ENCODE measurements around the gene ASH1L. TPM values are rescaled to one million over a fixed set of nuclear protein-coding genes. Genes with fewer than 3 reads are reported as not detected.
A peak's percentile ranks its signal among the peaks of the same experiment; 100 is the strongest.
"Not testable (repeated sequence)": the region's sequence is repeated elsewhere in the genome, so short reads cannot be mapped to it uniquely, and the experiment has no call there.

ASH1L gene
- total and polyA plus RNA-seq, 2 experiments from 2014 or later: 14.5 to 30.6 TPM

- no peak for TF ChIP-seq EZH2phosphoT487 (IDR thresholded peaks at IDR 0.05; ENCODE audit: low read depth, severe bottlenecking, unreplicated experiment)
- TF ChIP-seq, protein P1, sequence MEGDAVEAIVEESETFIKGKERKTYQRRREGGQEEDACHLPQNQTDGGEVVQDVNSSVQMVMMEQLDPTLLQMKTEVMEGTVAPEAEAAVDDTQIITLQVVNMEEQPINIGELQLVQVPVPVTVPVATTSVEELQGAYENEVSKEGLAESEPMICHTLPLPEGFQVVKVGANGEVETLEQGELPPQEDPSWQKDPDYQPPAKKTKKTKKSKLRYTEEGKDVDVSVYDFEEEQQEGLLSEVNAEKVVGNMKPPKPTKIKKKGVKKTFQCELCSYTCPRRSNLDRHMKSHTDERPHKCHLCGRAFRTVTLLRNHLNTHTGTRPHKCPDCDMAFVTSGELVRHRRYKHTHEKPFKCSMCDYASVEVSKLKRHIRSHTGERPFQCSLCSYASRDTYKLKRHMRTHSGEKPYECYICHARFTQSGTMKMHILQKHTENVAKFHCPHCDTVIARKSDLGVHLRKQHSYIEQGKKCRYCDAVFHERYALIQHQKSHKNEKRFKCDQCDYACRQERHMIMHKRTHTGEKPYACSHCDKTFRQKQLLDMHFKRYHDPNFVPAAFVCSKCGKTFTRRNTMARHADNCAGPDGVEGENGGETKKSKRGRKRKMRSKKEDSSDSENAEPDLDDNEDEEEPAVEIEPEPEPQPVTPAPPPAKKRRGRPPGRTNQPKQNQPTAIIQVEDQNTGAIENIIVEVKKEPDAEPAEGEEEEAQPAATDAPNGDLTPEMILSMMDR (IDR thresholded peaks at IDR 0.05; ENCODE audit: poor library complexity): no peak
- no peak for TF ChIP-seq EZH2 (IDR thresholded peaks at IDR 0.05; ENCODE audit: borderline replicate concordance)
- no peak for DNase-seq (ENCODE audit: low spot score)
- H3K9me2 ChIP-seq (replicated peaks; ENCODE audit: insufficient read depth): no peaks in the 10 kb centered on the region
- H3K27me3 ChIP-seq: no peaks in the 10 kb centered on the region
- H3K4me2 ChIP-seq: no peak overlapping the region
- no peaks in the 10 kb centered on the region for H3K9me3 ChIP-seq (ENCODE audit: low read depth)
- no peak overlapping the region for H3K4me3 ChIP-seq
- WGBS (ENCODE audit: low lambda C conversion rate, missing lambda C conversion rate): 85% methylated on average over 7 of the region's 7 CpGs
- H3K4me1 ChIP-seq (ENCODE audit: insufficient read depth): no peaks in the 10 kb centered on the region
- no peak overlapping the region for H3K27ac ChIP-seq
- H2AFZ ChIP-seq: no peak overlapping the region
- no peaks in the 10 kb centered on the region for H4K20me1 ChIP-seq (ENCODE audit: insufficient read depth, poor library complexity, severe bottlenecking)
- H3K79me2 ChIP-seq: no peaks in the 10 kb centered on the region
- H3K36me3 ChIP-seq (replicated peaks; ENCODE audit: insufficient read depth, low read depth): no peaks in the 10 kb centered on the region
These were observed 45.1 kb upstream of the ASH1L start for GRCh38 chr1:155607708-155608107.

GRCh38 chr1:155599828-155600572, 37.4 kb upstream of the ASH1L start:
- not testable (repeated sequence) for H3K9me3 ChIP-seq (ENCODE audit: low read depth); H2AFZ ChIP-seq; H3K27me3 ChIP-seq; H3K4me1 ChIP-seq (ENCODE audit: insufficient read depth); H3K9me2 ChIP-seq (replicated peaks; ENCODE audit: insufficient read depth); H4K20me1 ChIP-seq (ENCODE audit: insufficient read depth, poor library complexity, severe bottlenecking); H3K79me2 ChIP-seq; H3K36me3 ChIP-seq (replicated peaks; ENCODE audit: insufficient read depth, low read depth); H3K4me3 ChIP-seq; DNase-seq (ENCODE audit: low spot score)
- Histone ChIP-seq H3K4me2 (peak overlapping the region; percentile 64), H3K27ac (peak overlapping the region; percentile 22)
- 10% methylated on average over 12 of the region's 12 CpGs for WGBS (ENCODE audit: low lambda C conversion rate, missing lambda C conversion rate)

- WGBS (ENCODE audit: low lambda C conversion rate, missing lambda C conversion rate): 11% methylated on average over 12 of the region's 12 CpGs
- Histone ChIP-seq H3K9me2 (replicated peaks; ENCODE audit: insufficient read depth) (no peaks in the 10 kb centered on the region), H3K4me1 (ENCODE audit: insufficient read depth) (peaks cover 3% of the 10 kb centered on the region), H3K27me3 (no peaks in the 10 kb centered on the region), H3K79me2 (no peaks in the 10 kb centered on the region), H3K36me3 (replicated peaks; ENCODE audit: insufficient read depth, low read depth) (no peaks in the 10 kb centered on the region), H2AFZ (peak overlapping the region; percentile 38), H3K4me3 (no peak overlapping the region), H3K9me3 (ENCODE audit: low read depth) (no peaks in the 10 kb centered on the region), H4K20me1 (ENCODE audit: insufficient read depth, poor library complexity, severe bottlenecking) (no peaks in the 10 kb centered on the region), H3K4me2 (peak overlapping the region; percentile 64), H3K27ac (peak overlapping the region; percentile 39)
- TF ChIP-seq, protein P1 (IDR thresholded peaks at IDR 0.05; ENCODE audit: poor library complexity): no peak
- TF ChIP-seq EZH2 (IDR thresholded peaks at IDR 0.05; ENCODE audit: borderline replicate concordance): no peak
- TF ChIP-seq EZH2phosphoT487 (IDR thresholded peaks at IDR 0.05; ENCODE audit: low read depth, severe bottlenecking, unreplicated experiment): no peak
- peak; percentile 39 for DNase-seq (ENCODE audit: low spot score)
These were observed 36.3 kb upstream of the ASH1L start for GRCh38 chr1:155598842-155599331.

- Histone ChIP-seq H3K4me3 (no peak overlapping the region), H3K27me3 (no peaks in the 10 kb centered on the region), H3K36me3 (replicated peaks; ENCODE audit: insufficient read depth, low read depth) (no peaks in the 10 kb centered on the region), H3K27ac (no peak overlapping the region), H3K79me2 (no peaks in the 10 kb centered on the region), H2AFZ (no peak overlapping the region), H3K4me1 (ENCODE audit: insufficient read depth) (peaks cover 3% of the 10 kb centered on the region), H3K4me2 (no peak overlapping the region), H3K9me2 (replicated peaks; ENCODE audit: insufficient read depth) (no peaks in the 10 kb centered on the region), H4K20me1 (ENCODE audit: insufficient read depth, poor library complexity, severe bottlenecking) (no peaks in the 10 kb centered on the region), H3K9me3 (ENCODE audit: low read depth) (no peaks in the 10 kb centered on the region)
- no peak for TF ChIP-seq EZH2 (IDR thresholded peaks at IDR 0.05; ENCODE audit: borderline replicate concordance)
- TF ChIP-seq EZH2phosphoT487 (IDR thresholded peaks at IDR 0.05; ENCODE audit: low read depth, severe bottlenecking, unreplicated experiment): no peak
- TF ChIP-seq, protein P1 (IDR thresholded peaks at IDR 0.05; ENCODE audit: poor library complexity): no peak
- no peak for DNase-seq (ENCODE audit: low spot score)
- WGBS (ENCODE audit: low lambda C conversion rate, missing lambda C conversion rate): 94% methylated on average over 5 of the region's 5 CpGs
These were observed 34.3 kb upstream of the ASH1L start for GRCh38 chr1:155596864-155597263.

DNA sequence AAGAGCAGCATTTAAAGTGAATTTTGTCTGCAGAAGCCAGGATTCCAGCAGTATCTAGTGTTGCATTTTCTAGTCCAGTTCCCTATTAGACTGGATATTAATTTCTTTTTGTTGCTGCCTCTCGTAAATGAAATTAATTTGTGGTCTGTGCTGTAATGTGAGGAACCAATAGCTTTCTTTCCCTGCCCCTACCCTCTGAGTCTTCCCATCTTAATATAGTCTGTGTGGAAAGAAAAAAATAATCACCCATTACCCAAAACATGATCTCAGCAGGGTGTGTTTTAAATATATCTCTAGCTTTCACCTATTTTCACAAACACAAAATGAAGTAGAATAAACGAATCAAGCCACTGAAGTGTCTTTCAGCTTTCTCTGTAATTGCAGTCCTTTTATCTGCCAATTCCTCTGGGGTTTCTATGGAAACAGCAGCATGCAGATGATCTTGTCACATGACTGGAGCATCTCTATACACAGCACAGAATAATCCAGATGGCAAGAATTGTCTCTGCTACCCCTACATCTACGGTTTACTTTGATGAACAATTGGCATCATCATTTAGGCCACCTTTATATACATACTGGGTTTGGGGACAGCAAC, 33.4 kb upstream of the ASH1L start:
- H3K27me3 ChIP-seq; H3K4me1 ChIP-seq (ENCODE audit: insufficient read depth); H3K4me3 ChIP-seq; H3K4me2 ChIP-seq; H3K79me2 ChIP-seq; H4K20me1 ChIP-seq (ENCODE audit: insufficient read depth, poor library complexity, severe bottlenecking); H3K9me2 ChIP-seq (replicated peaks; ENCODE audit: insufficient read depth); H3K9me3 ChIP-seq (ENCODE audit: low read depth); DNase-seq (ENCODE audit: low spot score); H3K36me3 ChIP-seq (replicated peaks; ENCODE audit: insufficient read depth, low read depth); H2AFZ ChIP-seq; H3K27ac ChIP-seq: not testable (repeated sequence)
- 70% methylated on average over 3 of the region's 3 CpGs for WGBS (ENCODE audit: low lambda C conversion rate, missing lambda C conversion rate)

Measured in hepatocyte (in vitro differentiated cells).